Progenitor cell of endocrine pancreas (in vitro differentiated cells): ENCODE measurements around the gene BCOR. TPM values are rescaled to one million over a fixed set of nuclear protein-coding genes. Genes with fewer than 3 reads are reported as not detected.

Experiments used
- DNase-seq: peaks from one replicate; pipeline ENCODE4 v3.0.0; 2021; ENCODE audit warnings: low spot score; ENCODE audit not compliant: unreplicated experiment
- H3K27ac Mint-ChIP-seq: 2 replicates; pipeline ENCODE4 v1.8.0; 2021; ENCODE audit warnings: mild to moderate bottlenecking, moderate library complexity, mixed read lengths
- H3K27me3 Mint-ChIP-seq: 2 replicates; pipeline ENCODE4 v1.8.0; 2021; ENCODE audit warnings: mixed read lengths
- H3K36me3 Mint-ChIP-seq: 2 replicates; pipeline ENCODE4 v1.8.0; 2022; ENCODE audit warnings: mixed read lengths; ENCODE audit not compliant: insufficient read depth
- H3K4me1 Mint-ChIP-seq: 2 replicates; pipeline ENCODE4 v1.8.0; 2021; ENCODE audit warnings: low read depth, mixed read lengths
- H3K4me3 Mint-ChIP-seq: 2 replicates; pipeline ENCODE4 v1.8.0; 2021; ENCODE audit warnings: low read depth, mild to moderate bottlenecking, moderate library complexity, mixed read lengths
- H3K9me3 Mint-ChIP-seq: 2 replicates; pipeline ENCODE4 v1.8.0; 2021; ENCODE audit warnings: low read depth, mixed read lengths
- total RNA-seq: library from RNA; stranded (reverse); gene quantifications from 2 replicates; pipeline ENCODE4 v1.2.1, GENCODE V29; 2021
- TF ChIP-seq, protein P1 (sequence below): fragments of 200-600 bp; sonication (generic); IDR thresholded peaks from one replicate; pipeline ENCODE4 v1.5.0; 2021; ENCODE audit warnings: antibody characterized with exemption, mild to moderate bottlenecking; ENCODE audit not compliant: unreplicated experiment

The BCOR gene
- total RNA-seq, 1 donor from 2014 or later, result 20.5 TPM

DNA sequence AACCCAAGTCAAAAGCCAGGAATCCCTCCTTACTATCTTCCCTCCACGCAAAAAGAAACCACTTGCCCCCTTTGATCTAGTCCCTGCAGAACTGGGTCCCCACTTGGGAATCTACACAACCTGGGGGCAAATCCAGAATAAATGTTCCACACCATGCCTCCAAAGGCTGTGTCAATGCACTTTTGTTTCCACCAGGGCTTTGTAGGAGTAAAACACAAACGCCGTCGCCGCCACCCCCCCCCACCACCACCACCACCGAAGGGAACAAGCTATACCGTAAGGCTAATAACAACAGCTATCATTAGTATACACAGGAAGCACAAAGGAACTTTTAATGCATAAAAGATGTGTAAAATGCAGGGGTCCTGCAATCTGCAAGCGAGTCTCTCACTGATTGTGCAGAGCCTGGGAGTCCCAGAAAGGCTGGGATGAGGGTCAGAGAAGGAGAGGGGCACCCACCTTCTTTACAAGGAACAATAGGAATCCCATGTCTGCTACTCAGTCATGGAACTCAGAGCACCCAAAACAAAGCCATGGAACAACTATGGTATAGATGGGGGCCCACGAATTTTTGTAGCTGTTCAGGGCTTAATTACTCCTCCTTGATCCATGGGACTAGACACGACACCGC, 13.2 kb downstream of the BCOR start:
- TF ChIP-seq, protein P1, sequence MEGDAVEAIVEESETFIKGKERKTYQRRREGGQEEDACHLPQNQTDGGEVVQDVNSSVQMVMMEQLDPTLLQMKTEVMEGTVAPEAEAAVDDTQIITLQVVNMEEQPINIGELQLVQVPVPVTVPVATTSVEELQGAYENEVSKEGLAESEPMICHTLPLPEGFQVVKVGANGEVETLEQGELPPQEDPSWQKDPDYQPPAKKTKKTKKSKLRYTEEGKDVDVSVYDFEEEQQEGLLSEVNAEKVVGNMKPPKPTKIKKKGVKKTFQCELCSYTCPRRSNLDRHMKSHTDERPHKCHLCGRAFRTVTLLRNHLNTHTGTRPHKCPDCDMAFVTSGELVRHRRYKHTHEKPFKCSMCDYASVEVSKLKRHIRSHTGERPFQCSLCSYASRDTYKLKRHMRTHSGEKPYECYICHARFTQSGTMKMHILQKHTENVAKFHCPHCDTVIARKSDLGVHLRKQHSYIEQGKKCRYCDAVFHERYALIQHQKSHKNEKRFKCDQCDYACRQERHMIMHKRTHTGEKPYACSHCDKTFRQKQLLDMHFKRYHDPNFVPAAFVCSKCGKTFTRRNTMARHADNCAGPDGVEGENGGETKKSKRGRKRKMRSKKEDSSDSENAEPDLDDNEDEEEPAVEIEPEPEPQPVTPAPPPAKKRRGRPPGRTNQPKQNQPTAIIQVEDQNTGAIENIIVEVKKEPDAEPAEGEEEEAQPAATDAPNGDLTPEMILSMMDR, result no peak
- H3K27me3 Mint-ChIP-seq, result peaks cover 2% of the 10 kb centered on the region
- peak overlapping the region; percentile 64 for H3K27ac Mint-ChIP-seq
- H3K36me3 Mint-ChIP-seq, result no peaks in the 10 kb centered on the region
- peak overlapping the region; percentile 66 for H3K4me3 Mint-ChIP-seq
- peaks cover 56% of the 10 kb centered on the region for H3K4me1 Mint-ChIP-seq
- H3K9me3 Mint-ChIP-seq, result no peaks in the 10 kb centered on the region
- DNase-seq, result no peak

DNA sequence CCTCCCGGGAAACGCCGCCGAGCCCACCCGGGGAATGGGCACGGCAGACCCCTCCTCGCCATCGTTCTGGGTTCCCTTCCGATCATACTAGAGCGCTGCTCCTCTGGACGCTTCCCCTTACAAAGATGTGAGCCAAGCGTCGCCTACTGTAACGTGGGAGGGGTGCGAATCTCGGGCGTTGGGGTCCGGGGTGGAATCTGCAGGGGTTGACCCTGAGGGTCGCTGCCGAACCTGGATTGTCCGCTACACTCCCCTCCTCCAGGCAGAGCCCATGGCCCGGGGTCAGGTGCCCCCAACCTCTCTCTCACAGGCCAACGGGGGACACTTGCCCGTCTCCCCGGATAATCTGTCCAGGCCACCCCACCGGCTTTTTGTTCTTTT, 13.8 kb downstream of the BCOR start:
- Mint-ChIP-seq H3K9me3 (no peaks in the 10 kb centered on the region), H3K36me3 (no peaks in the 10 kb centered on the region), H3K27me3 (no peaks in the 10 kb centered on the region), H3K27ac (no peak overlapping the region), H3K4me3 (peak overlapping the region; percentile 66), H3K4me1 (peaks cover 54% of the 10 kb centered on the region)
- no peak for DNase-seq
- TF ChIP-seq, protein P1, result no peak

DNA sequence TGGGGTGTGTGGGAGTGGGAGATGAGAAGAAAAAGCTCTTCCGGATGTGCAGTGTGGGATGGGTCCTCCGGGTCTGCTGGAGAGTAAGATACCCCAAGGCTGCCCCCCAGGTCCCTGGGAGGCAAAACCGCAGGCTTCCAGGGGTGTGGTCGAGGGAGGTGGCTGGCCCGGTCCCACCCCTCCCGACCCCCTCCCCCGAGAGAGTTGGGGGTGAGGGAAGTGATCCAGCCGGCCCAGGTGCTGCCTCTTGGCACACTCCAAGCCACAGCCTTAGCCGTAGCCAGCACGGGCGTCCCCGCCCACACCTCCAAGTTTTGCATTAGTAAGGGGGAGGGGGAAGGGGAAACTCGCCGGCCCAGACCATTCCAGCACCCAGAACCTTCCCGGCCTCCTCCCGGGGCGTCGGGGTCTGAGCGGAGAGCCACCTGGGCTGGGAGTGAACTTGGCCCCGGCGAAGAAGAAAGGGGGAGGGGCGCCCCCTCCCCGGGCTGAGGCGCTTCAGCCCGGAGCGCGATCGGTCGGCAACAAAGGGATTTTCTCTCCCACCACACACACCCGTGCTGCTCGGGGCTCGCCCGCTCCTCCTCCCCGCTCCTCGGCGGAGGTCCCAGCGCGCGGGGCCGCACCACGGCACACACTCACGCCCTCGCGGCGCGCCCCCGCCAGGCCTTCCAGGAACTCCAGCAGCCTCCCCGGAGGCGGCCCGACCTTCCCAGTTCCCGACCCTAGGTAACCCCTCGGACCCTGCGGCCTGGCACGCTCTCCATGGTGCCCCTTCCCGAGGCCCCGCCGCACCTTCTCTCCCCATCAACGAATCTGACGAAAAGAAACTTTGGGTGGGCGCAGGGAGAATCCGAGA, 14.4 kb downstream of the BCOR start:
- H3K4me1 Mint-ChIP-seq, result peaks cover 49% of the 10 kb centered on the region
- peak overlapping the region; percentile 66 for H3K4me3 Mint-ChIP-seq
- H3K9me3 Mint-ChIP-seq, result no peaks in the 10 kb centered on the region
- no peak overlapping the region for H3K27ac Mint-ChIP-seq
- TF ChIP-seq, protein P1, result peak; percentile 17
- DNase-seq, result peak; percentile 19
- H3K36me3 Mint-ChIP-seq, result no peaks in the 10 kb centered on the region
- no peaks in the 10 kb centered on the region for H3K27me3 Mint-ChIP-seq

DNA sequence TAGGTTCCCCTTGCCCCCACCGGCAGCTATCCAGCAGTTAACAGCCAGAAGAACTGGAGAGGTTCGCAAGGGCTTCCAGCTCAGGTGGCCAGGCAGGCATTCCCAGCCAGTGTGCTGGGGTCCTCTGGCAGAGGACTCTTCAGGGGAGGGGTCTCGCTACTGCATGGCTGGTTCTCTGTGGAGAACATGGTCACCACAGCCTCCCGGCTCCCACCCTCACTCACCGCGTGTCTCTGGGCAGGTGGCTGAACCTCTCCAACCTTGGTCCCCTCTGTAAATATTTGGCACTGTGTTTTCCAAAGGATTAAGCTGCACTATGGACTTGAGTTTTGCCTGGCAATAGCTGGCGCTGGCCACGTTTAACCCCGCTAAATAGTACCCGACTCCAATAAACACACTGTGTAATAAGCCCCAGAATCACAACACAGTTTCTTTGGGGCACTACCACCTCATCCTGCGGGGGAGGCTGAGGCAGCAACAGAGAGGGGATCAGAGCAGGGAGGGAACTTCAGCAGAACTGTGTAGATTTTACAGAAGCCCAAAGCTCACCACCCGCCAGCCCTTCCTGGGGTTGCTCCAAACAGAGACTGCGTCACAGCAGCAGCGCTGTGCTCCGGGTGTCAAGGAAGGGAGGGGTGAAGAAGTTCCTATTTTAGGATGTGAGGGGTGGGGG, 15.2 kb downstream of the BCOR start:
- Mint-ChIP-seq H3K9me3 (no peaks in the 10 kb centered on the region), H3K27ac (peak overlapping the region; percentile 63), H3K4me3 (peak overlapping the region; percentile 23), H3K4me1 (peaks cover 44% of the 10 kb centered on the region), H3K36me3 (no peaks in the 10 kb centered on the region), H3K27me3 (no peaks in the 10 kb centered on the region)
- TF ChIP-seq, protein P1, result no peak
- DNase-seq, result no peak

DNA sequence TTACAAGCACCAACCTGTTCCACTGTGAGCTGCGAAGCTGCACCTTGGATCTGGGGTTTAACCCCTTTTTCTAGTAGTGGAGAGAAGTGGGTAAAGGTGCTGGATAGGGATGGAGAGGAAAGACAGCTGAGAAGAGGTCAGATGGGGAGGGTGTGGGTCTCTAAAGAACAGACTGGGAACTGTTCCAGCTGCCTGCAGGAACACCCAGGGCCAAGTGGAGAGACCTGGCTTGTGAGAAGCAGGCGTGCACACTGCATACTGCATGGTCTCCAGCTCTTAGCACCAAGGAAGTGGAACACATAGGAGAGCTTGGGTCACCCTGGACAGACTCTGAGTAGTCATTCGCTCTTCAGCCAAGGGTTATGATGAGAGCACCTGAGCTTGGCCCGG, 16.1 kb downstream of the BCOR start:
- Mint-ChIP-seq H3K36me3 (peaks cover under 1% of the 10 kb centered on the region), H3K27me3 (no peaks in the 10 kb centered on the region), H3K4me1 (peaks cover 37% of the 10 kb centered on the region), H3K4me3 (peak overlapping the region; percentile 33), H3K27ac (no peak overlapping the region), H3K9me3 (no peaks in the 10 kb centered on the region)
- DNase-seq, result no peak
- TF ChIP-seq, protein P1, result no peak
